Activated CD4-positive, alpha-beta T cell treated with anti-CD3 and anti-CD28 coated beads, Interleukin-2, amount 50 U/mL, for 16 hours (primary cell): ENCODE data around the gene TSACC.
A peak's percentile ranks its signal among the peaks of the same experiment; 100 is the strongest.
"Not testable (repeated sequence)": the region's sequence is repeated elsewhere in the genome, so short reads cannot be mapped to it uniquely, and the experiment has no call there.

ENCODE experiments used
- DNase-seq: peaks from one replicate; pipeline ENCODE4 v3.0.0-alpha.2; 2020

TSACC gene

GRCh38 chr1:156338180-156338976, at the start of gene TSACC, which contains the start of gene CCT3:
TSACC (plus strand) TSS chr1:156338526; CDS start chr1:156339758, 1,232 bp downstream.
CCT3 (minus strand) TSS chr1:156338292; CDS start chr1:156338184, 108 bp downstream.
- DNase-seq = peak; percentile 100

- no peak for DNase-seq
Measured at GRCh38 chr1:156289857-156290256, 48.5 kb upstream of the TSACC start.

GRCh38 chr1:156291226-156292061, 46.9 kb upstream of the TSACC start:
- peak; percentile 14 for DNase-seq

- DNase-seq = no peak
Measured at GRCh38 chr1:156293098-156293434, 45.3 kb upstream of the TSACC start.

- DNase-seq = no peak
Measured at GRCh38 chr1:156293895-156294294, 44.4 kb upstream of the TSACC start.

- DNase-seq = peak; percentile 61
Measured at GRCh38 chr1:156295391-156295947, 42.9 kb upstream of the TSACC start, which contains the start of gene GLMP. GLMP (minus strand) TSS chr1:156295679; CDS start chr1:156295645, 34 bp downstream.

GRCh38 chr1:156298852-156299357, 39.4 kb upstream of the TSACC start, which contains the start of gene VHLL:
VHLL (minus strand) TSS chr1:156299307; CDS start chr1:156299189, 118 bp downstream.
- DNase-seq = no peak

- no peak for DNase-seq
Measured at GRCh38 chr1:156303241-156303640, 35.1 kb upstream of the TSACC start.

GRCh38 chr1:156305215-156305614, 33.1 kb upstream of the TSACC start:
- no peak for DNase-seq

- DNase-seq = no peak
Measured at GRCh38 chr1:156308078-156308477, 30.2 kb upstream of the TSACC start.

- DNase-seq = no peak
Measured at GRCh38 chr1:156310962-156311361, 27.4 kb upstream of the TSACC start.

- no peak for DNase-seq
Measured at GRCh38 chr1:156316909-156317308, 21.4 kb upstream of the TSACC start.

- no peak for DNase-seq
Measured at GRCh38 chr1:156319664-156320063, 18.7 kb upstream of the TSACC start.

GRCh38 chr1:156320560-156320959, 17.8 kb upstream of the TSACC start:
- no peak for DNase-seq

GRCh38 chr1:156323179-156323578, 15.1 kb upstream of the TSACC start:
- DNase-seq = not testable (repeated sequence)

GRCh38 chr1:156336242-156336641, 2.1 kb upstream of the TSACC start:
- peak; percentile 23 for DNase-seq

- DNase-seq = no peak
Measured at GRCh38 chr1:156337052-156337887, 1.1 kb upstream of the TSACC start.

GRCh38 chr1:156337888-156338179, 492 bp upstream of the TSACC start:
- no peak for DNase-seq

- DNase-seq = no peak
Measured at GRCh38 chr1:156342166-156342955, 4.0 kb downstream of the TSACC start.

- no peak for DNase-seq
Measured at GRCh38 chr1:156344409-156344808, 6.1 kb downstream of the TSACC start.

GRCh38 chr1:156346035-156346434, 7.7 kb downstream of the TSACC start:
- not testable (repeated sequence) for DNase-seq

- no peak for DNase-seq
Measured at GRCh38 chr1:156346636-156347035, 8.3 kb downstream of the TSACC start.
